NB4 (cell line): ENCODE data around the gene FOXM1.

Source experiments
- POLR2A ChIP-seq: IDR thresholded peaks from 2 replicates; pipeline ENCODE4 v1.6.1; 2011; ENCODE audit warnings: mild to moderate bottlenecking; ENCODE audit not compliant: insufficient read length; ENCODE audit errors: extremely low read depth
- TF ChIP-seq, protein P1 (sequence below): IDR thresholded peaks from one replicate; pipeline ENCODE4 v1.5.1; 2012; ENCODE audit warnings: low read depth, low read length

- no peak for TF ChIP-seq POLR2A
- TF ChIP-seq, protein P1, sequence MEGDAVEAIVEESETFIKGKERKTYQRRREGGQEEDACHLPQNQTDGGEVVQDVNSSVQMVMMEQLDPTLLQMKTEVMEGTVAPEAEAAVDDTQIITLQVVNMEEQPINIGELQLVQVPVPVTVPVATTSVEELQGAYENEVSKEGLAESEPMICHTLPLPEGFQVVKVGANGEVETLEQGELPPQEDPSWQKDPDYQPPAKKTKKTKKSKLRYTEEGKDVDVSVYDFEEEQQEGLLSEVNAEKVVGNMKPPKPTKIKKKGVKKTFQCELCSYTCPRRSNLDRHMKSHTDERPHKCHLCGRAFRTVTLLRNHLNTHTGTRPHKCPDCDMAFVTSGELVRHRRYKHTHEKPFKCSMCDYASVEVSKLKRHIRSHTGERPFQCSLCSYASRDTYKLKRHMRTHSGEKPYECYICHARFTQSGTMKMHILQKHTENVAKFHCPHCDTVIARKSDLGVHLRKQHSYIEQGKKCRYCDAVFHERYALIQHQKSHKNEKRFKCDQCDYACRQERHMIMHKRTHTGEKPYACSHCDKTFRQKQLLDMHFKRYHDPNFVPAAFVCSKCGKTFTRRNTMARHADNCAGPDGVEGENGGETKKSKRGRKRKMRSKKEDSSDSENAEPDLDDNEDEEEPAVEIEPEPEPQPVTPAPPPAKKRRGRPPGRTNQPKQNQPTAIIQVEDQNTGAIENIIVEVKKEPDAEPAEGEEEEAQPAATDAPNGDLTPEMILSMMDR = no peak
Observed at GRCh38 chr12:2854669-2855453, 22.1 kb downstream of the FOXM1 start.
